Subcutaneous adipose tissue (tissue), 4 donors: Measurements from ENCODE around the gene TMEM60. TPM values are rescaled to one million over a fixed set of nuclear protein-coding genes. Genes with fewer than 3 reads are reported as not detected.

ENCODE experiments used
- total RNA-seq, 4 donors: library from RNA; depleted of rRNA; stranded (reverse); fragments of >200 nt; gene quantifications; one replicate each; pipeline ENCODE4 v1.1.0, GENCODE V29; 2016
- TF ChIP-seq, protein P1 (sequence below): fragments of 450-650 bp; IDR thresholded peaks from one replicate; pipeline ENCODE4 v1.5.1; 2016; ENCODE audit warnings: low read depth, mild to moderate bottlenecking, control low read depth, antibody characterized with exemption, moderate library complexity

The TMEM60 gene
- total RNA-seq, 4 donors from 2014 or later = 7.7 to 24.4 (median 20.7) TPM

DNA sequence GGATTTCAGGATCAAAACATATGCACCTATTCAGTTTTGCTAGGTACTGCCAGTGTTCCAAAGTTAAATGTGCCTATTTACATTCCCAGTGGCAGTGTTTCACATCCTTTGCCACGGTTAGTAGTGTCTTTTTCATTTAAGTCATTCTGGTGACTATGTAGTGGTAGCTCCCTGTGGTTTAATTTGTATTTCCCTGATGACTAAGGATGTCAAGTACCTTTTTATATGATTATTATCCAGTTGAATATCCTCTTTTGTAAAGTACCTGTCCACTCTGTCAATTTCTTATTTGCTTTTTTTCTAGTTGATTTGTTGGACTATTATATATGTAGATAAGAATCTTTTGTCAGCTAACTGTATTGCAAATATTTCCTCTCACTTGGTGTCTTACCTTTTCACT lies 45.1 kb downstream of the TMEM60 start:
- TF ChIP-seq, protein P1, sequence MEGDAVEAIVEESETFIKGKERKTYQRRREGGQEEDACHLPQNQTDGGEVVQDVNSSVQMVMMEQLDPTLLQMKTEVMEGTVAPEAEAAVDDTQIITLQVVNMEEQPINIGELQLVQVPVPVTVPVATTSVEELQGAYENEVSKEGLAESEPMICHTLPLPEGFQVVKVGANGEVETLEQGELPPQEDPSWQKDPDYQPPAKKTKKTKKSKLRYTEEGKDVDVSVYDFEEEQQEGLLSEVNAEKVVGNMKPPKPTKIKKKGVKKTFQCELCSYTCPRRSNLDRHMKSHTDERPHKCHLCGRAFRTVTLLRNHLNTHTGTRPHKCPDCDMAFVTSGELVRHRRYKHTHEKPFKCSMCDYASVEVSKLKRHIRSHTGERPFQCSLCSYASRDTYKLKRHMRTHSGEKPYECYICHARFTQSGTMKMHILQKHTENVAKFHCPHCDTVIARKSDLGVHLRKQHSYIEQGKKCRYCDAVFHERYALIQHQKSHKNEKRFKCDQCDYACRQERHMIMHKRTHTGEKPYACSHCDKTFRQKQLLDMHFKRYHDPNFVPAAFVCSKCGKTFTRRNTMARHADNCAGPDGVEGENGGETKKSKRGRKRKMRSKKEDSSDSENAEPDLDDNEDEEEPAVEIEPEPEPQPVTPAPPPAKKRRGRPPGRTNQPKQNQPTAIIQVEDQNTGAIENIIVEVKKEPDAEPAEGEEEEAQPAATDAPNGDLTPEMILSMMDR = no peak

DNA sequence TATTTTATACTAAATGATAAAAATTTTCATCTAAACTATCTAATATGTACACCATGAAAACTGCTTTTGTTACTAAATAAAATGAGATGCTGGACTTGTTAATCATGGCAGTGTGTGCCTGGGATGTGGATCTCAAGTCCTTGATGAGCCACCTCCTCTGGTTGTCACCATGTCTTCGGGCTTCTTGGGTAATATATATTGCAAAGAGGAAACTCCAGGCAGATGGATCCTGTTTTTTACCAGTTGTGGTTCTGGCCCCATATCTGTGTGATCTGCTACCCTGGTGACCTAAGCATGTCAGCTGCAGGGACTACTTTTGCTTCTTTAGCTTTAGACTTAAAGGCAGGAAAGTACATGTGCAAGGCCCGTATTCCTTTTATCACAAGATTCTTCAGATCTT lies 46.2 kb downstream of the TMEM60 start:
- TF ChIP-seq, protein P1 = no peak

DNA sequence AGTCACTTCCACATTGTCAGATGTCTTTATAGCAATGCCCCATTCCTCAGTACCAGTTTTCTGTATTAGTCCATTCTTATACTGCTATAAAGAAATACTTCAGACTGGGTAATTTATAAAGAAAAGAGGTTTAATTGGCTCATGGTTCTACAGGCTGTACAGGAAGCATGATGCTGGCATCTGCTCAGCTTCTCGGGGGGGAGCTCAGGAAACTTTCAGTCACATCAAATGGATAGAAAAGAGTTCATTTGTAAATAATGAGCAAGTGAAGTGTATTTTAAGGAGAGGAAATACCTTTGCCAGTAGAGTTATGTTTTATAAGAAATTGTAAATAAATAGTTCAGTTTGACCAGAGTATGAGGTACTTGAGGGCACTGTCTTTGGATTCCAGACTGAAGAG lies 50.5 kb downstream of the TMEM60 start:
- TF ChIP-seq, protein P1 = no peak

DNA sequence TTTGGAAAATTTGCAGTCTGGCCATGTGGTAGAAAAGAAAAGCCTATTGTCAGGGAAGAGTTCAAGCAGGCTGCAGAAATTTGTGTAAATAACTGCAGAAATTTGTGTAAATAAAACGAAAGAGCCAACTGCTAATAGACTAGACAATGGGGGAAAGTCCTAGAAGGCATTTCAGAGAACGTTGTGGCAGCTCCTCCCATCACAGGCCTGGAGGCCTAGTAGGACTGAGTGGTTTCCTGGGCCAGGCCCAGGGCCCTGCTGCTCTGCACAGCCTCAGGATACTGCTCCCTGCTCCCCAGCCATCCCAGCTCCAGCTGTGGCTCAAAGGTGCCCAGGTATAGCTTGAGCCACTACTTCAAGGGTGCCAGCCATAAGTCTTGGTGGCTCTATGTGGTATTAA lies 51.1 kb downstream of the TMEM60 start:
- TF ChIP-seq, protein P1 = no peak

DNA sequence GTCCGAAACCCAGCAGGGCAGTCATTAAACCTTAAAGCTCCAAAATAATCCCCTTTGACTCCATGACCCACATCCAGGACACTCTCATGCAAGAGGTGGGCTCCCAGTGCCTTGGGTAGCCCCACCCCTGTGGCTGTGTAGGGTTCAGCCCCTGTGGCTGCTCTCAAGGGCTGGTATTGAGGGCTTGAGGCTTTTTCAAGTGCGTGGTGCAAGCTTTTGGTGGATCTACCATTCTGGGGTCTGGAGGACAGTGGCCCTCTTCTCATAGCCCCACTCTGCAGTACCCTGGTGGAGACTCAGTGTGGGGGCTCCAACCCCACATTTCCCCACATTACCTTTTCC lies 51.4 kb downstream of the TMEM60 start:
- TF ChIP-seq, protein P1 = no peak

DNA sequence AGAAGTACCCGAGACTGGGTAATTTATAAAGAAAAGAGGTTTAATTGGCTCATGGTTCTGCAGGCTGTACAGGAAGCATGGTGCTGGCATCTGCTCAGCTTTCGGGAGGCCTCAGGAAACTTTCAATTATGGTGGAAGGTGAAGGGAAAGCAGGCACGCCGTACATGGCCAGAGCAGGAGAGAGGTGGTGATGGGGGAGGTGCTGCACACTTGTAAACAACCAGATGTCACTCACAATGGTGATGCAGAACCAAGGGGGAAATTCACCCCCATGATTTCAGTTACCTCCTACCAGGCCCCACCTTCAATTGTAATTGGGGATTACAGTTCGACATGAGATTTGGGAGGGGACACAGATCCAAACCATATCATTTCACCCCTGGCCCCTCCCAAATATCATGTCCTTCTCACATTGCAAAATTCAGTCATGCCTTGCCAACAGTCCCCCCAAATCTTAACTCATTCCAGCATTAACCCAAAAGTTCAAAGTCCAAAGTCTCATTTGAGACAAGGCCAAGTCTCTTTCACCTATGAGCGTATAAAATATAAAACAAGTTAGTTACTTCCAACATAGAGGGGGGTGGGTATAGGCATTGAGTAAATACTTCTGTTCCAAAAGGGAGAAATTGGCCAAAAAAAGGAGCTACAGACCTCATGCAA lies 51.9 kb downstream of the TMEM60 start:
- TF ChIP-seq, protein P1 = no peak

DNA sequence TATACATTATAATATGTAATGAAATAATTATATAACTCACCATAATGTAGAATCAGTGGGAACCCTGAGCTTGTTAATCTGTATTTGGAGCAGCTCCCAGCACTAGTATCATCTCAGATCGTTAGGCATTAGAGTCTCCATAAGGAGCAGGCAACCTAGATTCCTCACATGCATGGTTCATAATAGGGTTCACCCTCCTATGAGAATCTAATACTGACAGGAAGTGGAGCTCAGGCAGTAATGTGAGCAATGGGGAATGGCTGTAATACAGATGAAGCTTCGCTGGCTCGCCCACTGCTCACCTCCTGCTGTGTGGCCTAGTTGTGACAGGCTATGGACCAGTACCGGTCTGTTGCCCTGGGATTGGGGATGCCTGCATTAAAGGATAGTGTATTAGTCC lies 52.5 kb downstream of the TMEM60 start:
- TF ChIP-seq, protein P1 = no peak

Other genes starting within 250 kb of the TMEM60 start
- 10 to 100 TPM; 16.0 to 20.6 (median 18.5) TPM for gene RSBN1L, start 102.0 kb downstream of the TMEM60 start, total RNA-seq
- 10 to 100 TPM; 21.0 to 40.1 (median 23.2) TPM for gene PHTF2, start 339 bp upstream of the TMEM60 start, total RNA-seq